COLO668 (cell line): ENCODE data around the gene OGA.

Experiments
- DNase-seq: peaks from one replicate; lab custom pipeline; 2025; ENCODE audit not compliant: unreplicated experiment; lab: John Stamatoyannopoulos, UW

The OGA gene

GRCh38 chr10:101761226-101761625 lies 57.0 kb downstream of the OGA start:
- DNase-seq: no peak

- no peak for DNase-seq
Observed at GRCh38 chr10:101760510-101760909, 57.7 kb downstream of the OGA start.

- DNase-seq: no peak
Observed at GRCh38 chr10:101759309-101760247, 58.7 kb downstream of the OGA start.

GRCh38 chr10:101758858-101759257 lies 59.4 kb downstream of the OGA start:
- DNase-seq: no peak

- DNase-seq: no peak
Observed at GRCh38 chr10:101752241-101752640, 66.0 kb downstream of the OGA start.

- no peak for DNase-seq
Observed at GRCh38 chr10:101749047-101750016, 68.9 kb downstream of the OGA start.

GRCh38 chr10:101748496-101748895 lies 69.7 kb downstream of the OGA start:
- no peak for DNase-seq

- DNase-seq: no peak
Observed at GRCh38 chr10:101745074-101745696, 73.1 kb downstream of the OGA start.

- DNase-seq: no peak
Observed at GRCh38 chr10:101744267-101744666, 74.0 kb downstream of the OGA start.

- DNase-seq: no peak
Observed at GRCh38 chr10:101741938-101742337, 76.3 kb downstream of the OGA start.

GRCh38 chr10:101736666-101737065 lies 81.6 kb downstream of the OGA start:
- no peak for DNase-seq
